WTC11 (cell line): ENCODE measurements around the gene KCNJ15. TPM values are rescaled to one million over a fixed set of nuclear protein-coding genes. Genes with fewer than 3 reads are reported as not detected.

Experiments used
- ATAC-seq: fragments of 200-7000 bp; cut with Tn5 transposase; 2 replicates; pipeline ENCODE4 v1.10.0; 2021; ENCODE audit warnings: mild to moderate bottlenecking, moderate library complexity
- CTCF ChIA-PET: fragments of 300-600 bp; sonication (Branson Sonifier 250); formaldehyde crosslinking; loops from one replicate; lab custom pipeline; 2021; ENCODE audit warnings: antibody characterized with exemption; lab: Charles Lee
- POLR2A ChIA-PET: fragments of 350-600 bp; sonication (Branson Sonifier 250); formaldehyde crosslinking; loops from one replicate; lab custom pipeline; 2021; ENCODE audit warnings: antibody characterized with exemption; lab: Charles Lee
- DNase-seq: peaks from one replicate; pipeline ENCODE4 v3.0.0; 2021; ENCODE audit warnings: low spot score
- H3K27ac Mint-ChIP-seq: 2 replicates; pipeline ENCODE4 v1.8.0; 2021; ENCODE audit warnings: mixed read lengths
- H3K27me3 Mint-ChIP-seq: 2 replicates; pipeline ENCODE4 v1.8.0; 2021; ENCODE audit warnings: low read depth, mild to moderate bottlenecking, moderate library complexity, mixed read lengths
- H3K36me3 Mint-ChIP-seq: 2 replicates; pipeline ENCODE4 v1.8.0; 2021; ENCODE audit warnings: mixed read lengths
- H3K4me1 Mint-ChIP-seq: 2 replicates; pipeline ENCODE4 v1.8.0; 2022; ENCODE audit warnings: mixed read lengths
- H3K4me3 Mint-ChIP-seq: 2 replicates; pipeline ENCODE4 v1.8.0; 2021; ENCODE audit warnings: mild to moderate bottlenecking, moderate library complexity, mixed read lengths
- H3K9me3 Mint-ChIP-seq: 2 replicates; pipeline ENCODE4 v1.8.0; 2021; ENCODE audit warnings: mixed read lengths
- AR ChIP-seq: fragments of 250-450 bp; sonication (Bioruptor Pico); IDR thresholded peaks from 2 replicates; pipeline ENCODE4 v1.9.0; 2021; ENCODE audit warnings: mild to moderate bottlenecking
- ATF6 ChIP-seq: sonication (generic); formaldehyde crosslinking; IDR thresholded peaks from 2 replicates; pipeline ENCODE4 v1.8.1; 2023; ENCODE audit warnings: mild to moderate bottlenecking, missing genetic modification reagents
- CDX4 ChIP-seq: fragments of 250-450 bp; sonication (Bioruptor Pico); IDR thresholded peaks from 2 replicates; pipeline ENCODE4 v1.9.0; 2021; ENCODE audit warnings: moderate library complexity, mild to moderate bottlenecking, inconsistent platforms, borderline replicate concordance
- E2F1 ChIP-seq: sonication (generic); formaldehyde crosslinking; IDR thresholded peaks from 2 replicates; pipeline ENCODE4 v1.8.0; 2022; ENCODE audit warnings: mild to moderate bottlenecking, missing genetic modification reagents
- ELF4 ChIP-seq: sonication (generic); formaldehyde crosslinking; IDR thresholded peaks from 2 replicates; pipeline ENCODE4 v1.8.1; 2022; ENCODE audit warnings: low read depth, mild to moderate bottlenecking, moderate library complexity, missing genetic modification reagents
- FOXP1 ChIP-seq: sonication (generic); formaldehyde crosslinking; IDR thresholded peaks from 2 replicates; pipeline ENCODE4 v1.8.0; 2022; ENCODE audit warnings: missing genetic modification reagents, mild to moderate bottlenecking, moderate library complexity, borderline replicate concordance
- SMAD3 ChIP-seq: sonication (generic); formaldehyde crosslinking; IDR thresholded peaks from 2 replicates; pipeline ENCODE4 v1.8.0; 2022; ENCODE audit warnings: missing genetic modification reagents, mild to moderate bottlenecking, borderline replicate concordance
- TCF7 ChIP-seq: sonication (generic); formaldehyde crosslinking; IDR thresholded peaks from 2 replicates; pipeline ENCODE4 v1.8.0; 2022; ENCODE audit warnings: mild to moderate bottlenecking, low read depth, missing genetic modification reagents, moderate library complexity
- TEAD4 ChIP-seq: sonication (generic); formaldehyde crosslinking; IDR thresholded peaks from 2 replicates; pipeline ENCODE4 v1.8.0; 2022; ENCODE audit warnings: mild to moderate bottlenecking, missing genetic modification reagents
- USF2 ChIP-seq: sonication (generic); formaldehyde crosslinking; IDR thresholded peaks from 2 replicates; pipeline ENCODE4 v1.8.1; 2023; ENCODE audit warnings: mild to moderate bottlenecking, missing genetic modification reagents, moderate library complexity
- ZMAT4 ChIP-seq: fragments of 250-450 bp; sonication (Bioruptor Pico); IDR thresholded peaks from 2 replicates; pipeline ENCODE4 v1.9.0; 2021; ENCODE audit warnings: mild to moderate bottlenecking
- ZNF121 ChIP-seq: sonication (generic); formaldehyde crosslinking; IDR thresholded peaks from 2 replicates; pipeline ENCODE4 v1.8.0; 2023; ENCODE audit warnings: missing genetic modification reagents
- ZNF396 ChIP-seq: fragments of 250-450 bp; sonication (Bioruptor Pico); IDR thresholded peaks from 2 replicates; pipeline ENCODE4 v1.8.0; 2021; ENCODE audit warnings: mild to moderate bottlenecking, moderate library complexity, borderline replicate concordance
- total RNA-seq: library from RNA; stranded (reverse); gene quantifications from 3 replicates; pipeline ENCODE4 v1.2.3, GENCODE V29; 2021
- TF ChIP-seq, protein P1 (sequence below): fragments of 200-600 bp; IDR thresholded peaks from 2 replicates; pipeline ENCODE4 v1.8.0; 2022; ENCODE audit warnings: antibody characterized with exemption
- TF ChIP-seq, protein P2 (sequence below): fragments of 250-450 bp; sonication (Bioruptor Pico); IDR thresholded peaks from 2 replicates; pipeline ENCODE4 v1.8.0; 2021; ENCODE audit warnings: mild to moderate bottlenecking
- TF ChIP-seq, protein P3 (sequence below): sonication (generic); formaldehyde crosslinking; IDR thresholded peaks from 2 replicates; pipeline ENCODE4 v1.8.1; 2022; ENCODE audit warnings: mild to moderate bottlenecking, missing genetic modification reagents, moderate library complexity, borderline replicate concordance

KCNJ15 gene
- total RNA-seq, 1 experiment from 2014 or later, result 0.57 TPM

- Mint-ChIP-seq H3K27me3 (peaks cover 20% of the 10 kb centered on the region), H3K36me3 (peaks cover 93% of the 10 kb centered on the region), H3K4me3 (no peak overlapping the region), H3K4me1 (peaks cover 27% of the 10 kb centered on the region), H3K27ac (no peak overlapping the region), H3K9me3 (peaks cover 96% of the 10 kb centered on the region)
- DNase-seq (peak; percentile 38), ATAC-seq (no peak)
- no peak for TF ChIP-seq AR (CRISPR knock-in tag)
- TF ChIP-seq ATF6 (CRISPR knock-in tag), result no peak
- TF ChIP-seq TCF7 (CRISPR knock-in tag), result no peak
- TF ChIP-seq E2F1 (CRISPR knock-in tag), result no peak
- no peak for TF ChIP-seq CDX4
- no peak for TF ChIP-seq ELF4
- TF ChIP-seq TEAD4, result no peak
- no peak for TF ChIP-seq ZNF121 (CRISPR knock-in tag)
- TF ChIP-seq, protein P1, sequence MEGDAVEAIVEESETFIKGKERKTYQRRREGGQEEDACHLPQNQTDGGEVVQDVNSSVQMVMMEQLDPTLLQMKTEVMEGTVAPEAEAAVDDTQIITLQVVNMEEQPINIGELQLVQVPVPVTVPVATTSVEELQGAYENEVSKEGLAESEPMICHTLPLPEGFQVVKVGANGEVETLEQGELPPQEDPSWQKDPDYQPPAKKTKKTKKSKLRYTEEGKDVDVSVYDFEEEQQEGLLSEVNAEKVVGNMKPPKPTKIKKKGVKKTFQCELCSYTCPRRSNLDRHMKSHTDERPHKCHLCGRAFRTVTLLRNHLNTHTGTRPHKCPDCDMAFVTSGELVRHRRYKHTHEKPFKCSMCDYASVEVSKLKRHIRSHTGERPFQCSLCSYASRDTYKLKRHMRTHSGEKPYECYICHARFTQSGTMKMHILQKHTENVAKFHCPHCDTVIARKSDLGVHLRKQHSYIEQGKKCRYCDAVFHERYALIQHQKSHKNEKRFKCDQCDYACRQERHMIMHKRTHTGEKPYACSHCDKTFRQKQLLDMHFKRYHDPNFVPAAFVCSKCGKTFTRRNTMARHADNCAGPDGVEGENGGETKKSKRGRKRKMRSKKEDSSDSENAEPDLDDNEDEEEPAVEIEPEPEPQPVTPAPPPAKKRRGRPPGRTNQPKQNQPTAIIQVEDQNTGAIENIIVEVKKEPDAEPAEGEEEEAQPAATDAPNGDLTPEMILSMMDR, result no peak
- TF ChIP-seq USF2 (CRISPR knock-in tag), result no peak
- TF ChIP-seq FOXP1 (CRISPR knock-in tag), result no peak
- TF ChIP-seq SMAD3 (CRISPR knock-in tag), result no peak
- TF ChIP-seq, protein P2, sequence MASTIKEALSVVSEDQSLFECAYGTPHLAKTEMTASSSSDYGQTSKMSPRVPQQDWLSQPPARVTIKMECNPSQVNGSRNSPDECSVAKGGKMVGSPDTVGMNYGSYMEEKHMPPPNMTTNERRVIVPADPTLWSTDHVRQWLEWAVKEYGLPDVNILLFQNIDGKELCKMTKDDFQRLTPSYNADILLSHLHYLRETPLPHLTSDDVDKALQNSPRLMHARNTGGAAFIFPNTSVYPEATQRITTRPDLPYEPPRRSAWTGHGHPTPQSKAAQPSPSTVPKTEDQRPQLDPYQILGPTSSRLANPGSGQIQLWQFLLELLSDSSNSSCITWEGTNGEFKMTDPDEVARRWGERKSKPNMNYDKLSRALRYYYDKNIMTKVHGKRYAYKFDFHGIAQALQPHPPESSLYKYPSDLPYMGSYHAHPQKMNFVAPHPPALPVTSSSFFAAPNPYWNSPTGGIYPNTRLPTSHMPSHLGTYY (CRISPR knock-in tag), result no peak
- TF ChIP-seq, protein P3, sequence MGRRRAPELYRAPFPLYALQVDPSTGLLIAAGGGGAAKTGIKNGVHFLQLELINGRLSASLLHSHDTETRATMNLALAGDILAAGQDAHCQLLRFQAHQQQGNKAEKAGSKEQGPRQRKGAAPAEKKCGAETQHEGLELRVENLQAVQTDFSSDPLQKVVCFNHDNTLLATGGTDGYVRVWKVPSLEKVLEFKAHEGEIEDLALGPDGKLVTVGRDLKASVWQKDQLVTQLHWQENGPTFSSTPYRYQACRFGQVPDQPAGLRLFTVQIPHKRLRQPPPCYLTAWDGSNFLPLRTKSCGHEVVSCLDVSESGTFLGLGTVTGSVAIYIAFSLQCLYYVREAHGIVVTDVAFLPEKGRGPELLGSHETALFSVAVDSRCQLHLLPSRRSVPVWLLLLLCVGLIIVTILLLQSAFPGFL (CRISPR knock-in tag), result no peak
- no peak for TF ChIP-seq ZNF396
- TF ChIP-seq ZMAT4 (CRISPR knock-in tag), result no peak
- POLR2A ChIA-PET, result no interaction called here
- CTCF ChIA-PET, result no interaction called here
These were observed 32.8 kb upstream of the KCNJ15 start for GRCh38 chr21:38223893-38224540.
